Natural killer cell (primary cell): Measurements from ENCODE around the gene PDCD6IP. TPM values are rescaled to one million over a fixed set of nuclear protein-coding genes. Genes with fewer than 3 reads are reported as not detected.

Source experiments
- ATAC-seq, 3 donors: fragments of 150-1000 bp in 2 of 3; fragments of 200-7000 bp in 1 of 3; cut with Tn5 transposase; 1 replicate in 1 of 3; 2 replicates in 2 of 3; pipeline ENCODE4 v1.10.0; 2021; ENCODE audit warnings: mild to moderate bottlenecking in 2 of 3, moderate library complexity in 2 of 3
- DNase-seq, 2 donors: peaks; one replicate each; pipeline versions ENCODE4 v3.0.0 to v3.0.0-alpha.2; 2013 to 2021; ENCODE audit warnings: mixed read lengths in 1 of 2
- H3K27ac ChIP-seq: one replicate; pipeline ENCODE4 v1.5.1; 2013; ENCODE audit warnings: mild to moderate bottlenecking, low read length
- H3K27me3 ChIP-seq: one replicate; pipeline ENCODE4 v1.6.1; 2013; ENCODE audit warnings: low read length; ENCODE audit not compliant: control insufficient read depth, insufficient read depth
- H3K36me3 ChIP-seq: one replicate; pipeline ENCODE4 v1.6.1; 2013; ENCODE audit warnings: low read length; ENCODE audit not compliant: control insufficient read depth, insufficient read depth
- H3K4me1 ChIP-seq: one replicate; pipeline ENCODE4 v1.6.1; 2013; ENCODE audit warnings: low read length; ENCODE audit not compliant: control insufficient read depth, insufficient read depth
- H3K4me3 ChIP-seq: one replicate; pipeline ENCODE4 v1.5.1; 2013; ENCODE audit warnings: low read length
- H3K9me3 ChIP-seq: one replicate; pipeline ENCODE4 v1.6.1; 2013; ENCODE audit warnings: low read length; ENCODE audit not compliant: control insufficient read depth, insufficient read depth
- H3K27ac Mint-ChIP-seq, 2 donors: one replicate each; pipeline ENCODE4 v1.8.0; 2022; ENCODE audit warnings: mild to moderate bottlenecking in 2 of 2, mixed read lengths in 2 of 2, moderate library complexity in 1 of 2
- H3K27me3 Mint-ChIP-seq, 2 donors: one replicate each; pipeline ENCODE4 v1.8.0; 2022; ENCODE audit warnings: low read depth in 2 of 2, mixed read lengths in 2 of 2
- H3K36me3 Mint-ChIP-seq: one replicate; pipeline ENCODE4 v1.8.0; 2022; ENCODE audit warnings: mixed read lengths
- H3K4me1 Mint-ChIP-seq, 2 donors: one replicate each; pipeline ENCODE4 v1.8.0; 2022; ENCODE audit warnings: mixed read lengths in 2 of 2
- H3K4me3 Mint-ChIP-seq: one replicate; pipeline ENCODE4 v1.8.0; 2022; ENCODE audit warnings: mild to moderate bottlenecking, moderate library complexity, mixed read lengths
- H3K9me3 Mint-ChIP-seq, 2 donors: one replicate each; pipeline ENCODE4 v1.8.0; 2022; ENCODE audit warnings: mixed read lengths in 2 of 2
- WGBS: methylation state at CpG from one replicate; pipeline ENCODE4 v1.1.7; 2013; ENCODE audit warnings: missing lambda C conversion rate; ENCODE audit not compliant: insufficient coverage; 5-methylcytosine and 5-hydroxymethylcytosine counted together
- intact Hi-C: fragments of 100-400 bp; cut with micrococcal nuclease; formaldehyde crosslinking; loops from one replicate; pipeline ENCODE4 v1.14.2; 2022
- total RNA-seq, 4 donors: library from RNA; stranded (reverse); fragments of 120-200 nt in 1 of 4; gene quantifications; one replicate each; pipeline versions ENCODE4 v1.2.3 to v1.2.4, GENCODE V29; 2013 to 2022
- TF ChIP-seq, protein P1 (sequence below): fragments of 200-600 bp; IDR thresholded peaks from one replicate; pipeline ENCODE4 v1.8.0; 2022; ENCODE audit warnings: antibody characterized with exemption

Gene PDCD6IP
- total RNA-seq, 3 donors from 2014 or later (not counting 1 experiment from before 2014, with no cell fraction given), result 170 to 182 (median 179) TPM

DNA sequence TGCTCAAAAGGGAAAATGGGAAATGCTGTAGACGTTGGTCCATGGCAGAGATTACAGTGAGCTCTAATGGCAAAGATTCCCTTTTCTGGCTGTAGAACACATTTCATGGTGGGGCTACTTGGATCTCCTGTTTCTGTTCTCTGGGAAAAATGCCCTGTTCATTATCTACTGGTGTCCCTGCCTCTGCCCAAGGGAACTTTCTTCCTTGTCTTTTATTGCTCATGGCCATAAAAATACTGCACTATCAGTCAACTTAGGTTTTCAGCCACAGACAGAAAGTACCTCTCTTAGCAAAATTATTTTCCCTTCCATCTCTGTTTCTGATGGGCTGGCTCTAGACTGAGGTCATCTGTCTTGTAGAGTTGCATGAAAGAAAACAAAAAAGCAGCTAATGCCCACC lies 98.9 kb downstream of the PDCD6IP start:
- no peaks in the 10 kb centered on the region for H3K4me1 ChIP-seq
- no peak for ATAC-seq
- no peaks in the 10 kb centered on the region for H3K9me3 Mint-ChIP-seq
- no peak overlapping the region for H3K4me3 Mint-ChIP-seq
- intact Hi-C loops, result no loop called here
- no peak overlapping the region for H3K4me3 ChIP-seq
- no peaks in the 10 kb centered on the region for H3K4me1 Mint-ChIP-seq
- WGBS, result 85% methylated on average over 1 of the region's 1 CpG
- H3K27me3 ChIP-seq, result no peaks in the 10 kb centered on the region
- TF ChIP-seq, protein P1, sequence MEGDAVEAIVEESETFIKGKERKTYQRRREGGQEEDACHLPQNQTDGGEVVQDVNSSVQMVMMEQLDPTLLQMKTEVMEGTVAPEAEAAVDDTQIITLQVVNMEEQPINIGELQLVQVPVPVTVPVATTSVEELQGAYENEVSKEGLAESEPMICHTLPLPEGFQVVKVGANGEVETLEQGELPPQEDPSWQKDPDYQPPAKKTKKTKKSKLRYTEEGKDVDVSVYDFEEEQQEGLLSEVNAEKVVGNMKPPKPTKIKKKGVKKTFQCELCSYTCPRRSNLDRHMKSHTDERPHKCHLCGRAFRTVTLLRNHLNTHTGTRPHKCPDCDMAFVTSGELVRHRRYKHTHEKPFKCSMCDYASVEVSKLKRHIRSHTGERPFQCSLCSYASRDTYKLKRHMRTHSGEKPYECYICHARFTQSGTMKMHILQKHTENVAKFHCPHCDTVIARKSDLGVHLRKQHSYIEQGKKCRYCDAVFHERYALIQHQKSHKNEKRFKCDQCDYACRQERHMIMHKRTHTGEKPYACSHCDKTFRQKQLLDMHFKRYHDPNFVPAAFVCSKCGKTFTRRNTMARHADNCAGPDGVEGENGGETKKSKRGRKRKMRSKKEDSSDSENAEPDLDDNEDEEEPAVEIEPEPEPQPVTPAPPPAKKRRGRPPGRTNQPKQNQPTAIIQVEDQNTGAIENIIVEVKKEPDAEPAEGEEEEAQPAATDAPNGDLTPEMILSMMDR, result no peak
- H3K36me3 ChIP-seq, result no peaks in the 10 kb centered on the region
- H3K36me3 Mint-ChIP-seq, result no peaks in the 10 kb centered on the region
- H3K9me3 ChIP-seq, result no peaks in the 10 kb centered on the region
- H3K27ac ChIP-seq, result no peak overlapping the region
- no peak for DNase-seq
- peaks cover 0 to 3% of the 10 kb centered on the region in 2 donors for H3K27me3 Mint-ChIP-seq
- no peak overlapping the region for H3K27ac Mint-ChIP-seq

DNA sequence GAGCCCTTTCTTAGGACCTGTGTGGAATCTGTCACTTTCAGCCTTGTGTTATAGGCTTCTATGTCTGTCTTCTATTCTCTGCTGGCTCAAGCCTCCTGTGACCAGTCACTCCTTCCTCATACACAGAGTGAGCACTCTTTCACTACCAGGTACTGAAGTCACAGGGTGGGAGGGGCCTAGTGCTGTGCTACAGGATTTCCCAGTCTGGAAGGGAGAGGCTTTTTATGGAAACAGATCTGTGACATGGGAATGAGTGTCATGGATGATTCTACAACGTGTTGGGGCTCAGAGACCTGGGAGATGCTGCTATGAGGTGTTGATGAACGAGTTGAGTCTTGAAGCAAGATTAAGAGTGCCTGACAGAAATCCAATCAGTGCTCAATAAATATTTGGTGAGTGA lies 100.5 kb downstream of the PDCD6IP start:
- TF ChIP-seq, protein P1, result no peak
- no peaks in the 10 kb centered on the region for H3K9me3 ChIP-seq

DNA sequence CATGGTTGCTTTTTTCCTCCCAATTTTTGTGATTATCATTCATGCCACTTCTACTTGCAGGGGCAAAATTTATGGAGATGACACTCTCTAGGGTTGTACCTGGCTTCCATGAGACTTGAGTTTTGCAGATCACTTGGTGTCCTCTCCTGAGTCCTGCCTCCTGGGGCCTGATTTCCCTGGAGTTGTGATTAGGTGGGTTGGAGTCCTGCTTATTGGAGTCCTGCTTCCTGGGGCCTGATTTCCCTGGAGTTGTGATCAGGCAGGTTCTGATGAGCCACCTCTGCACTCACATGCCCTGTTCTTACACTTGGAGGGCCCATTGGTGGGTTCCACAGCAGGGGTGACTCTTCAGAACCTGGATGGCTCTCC lies 102.0 kb downstream of the PDCD6IP start:
- intact Hi-C loops, result no loop called here
- no peaks in the 10 kb centered on the region for H3K9me3 ChIP-seq
- H3K27me3 Mint-ChIP-seq, result no peaks in the 10 kb centered on the region
- no peaks in the 10 kb centered on the region for H3K27me3 ChIP-seq
- H3K4me3 ChIP-seq, result no peak overlapping the region
- H3K27ac ChIP-seq, result no peak overlapping the region
- no peaks in the 10 kb centered on the region for H3K4me1 ChIP-seq
- DNase-seq (no peak), ATAC-seq (no peak)
- no peaks in the 10 kb centered on the region for H3K36me3 Mint-ChIP-seq
- no peaks in the 10 kb centered on the region for H3K9me3 Mint-ChIP-seq
- H3K4me1 Mint-ChIP-seq, result no peaks in the 10 kb centered on the region
- no peak overlapping the region for H3K4me3 Mint-ChIP-seq
- no peaks in the 10 kb centered on the region for H3K36me3 ChIP-seq
- no peak overlapping the region for H3K27ac Mint-ChIP-seq
- TF ChIP-seq, protein P1, result no peak

More for the DNA sequence above, 100.5 kb downstream of the PDCD6IP start:
- no peak overlapping the region for H3K4me3 Mint-ChIP-seq
- H3K27ac ChIP-seq, result no peak overlapping the region
- 79% methylated on average over 2 of the region's 2 CpGs for WGBS
- H3K9me3 Mint-ChIP-seq, result no peaks in the 10 kb centered on the region
- no peak for ATAC-seq
- no peaks in the 10 kb centered on the region for H3K36me3 ChIP-seq
- intact Hi-C loops, result no loop called here
- H3K36me3 Mint-ChIP-seq, result no peaks in the 10 kb centered on the region
- no peak overlapping the region for H3K27ac Mint-ChIP-seq
- no peak overlapping the region for H3K4me3 ChIP-seq
- no peaks in the 10 kb centered on the region for H3K4me1 Mint-ChIP-seq
- no peaks in the 10 kb centered on the region for H3K27me3 ChIP-seq
- no peaks in the 10 kb centered on the region for H3K4me1 ChIP-seq
- no peak for DNase-seq
- H3K27me3 Mint-ChIP-seq, result peaks cover 0 to 3% of the 10 kb centered on the region in 2 donors

DNA sequence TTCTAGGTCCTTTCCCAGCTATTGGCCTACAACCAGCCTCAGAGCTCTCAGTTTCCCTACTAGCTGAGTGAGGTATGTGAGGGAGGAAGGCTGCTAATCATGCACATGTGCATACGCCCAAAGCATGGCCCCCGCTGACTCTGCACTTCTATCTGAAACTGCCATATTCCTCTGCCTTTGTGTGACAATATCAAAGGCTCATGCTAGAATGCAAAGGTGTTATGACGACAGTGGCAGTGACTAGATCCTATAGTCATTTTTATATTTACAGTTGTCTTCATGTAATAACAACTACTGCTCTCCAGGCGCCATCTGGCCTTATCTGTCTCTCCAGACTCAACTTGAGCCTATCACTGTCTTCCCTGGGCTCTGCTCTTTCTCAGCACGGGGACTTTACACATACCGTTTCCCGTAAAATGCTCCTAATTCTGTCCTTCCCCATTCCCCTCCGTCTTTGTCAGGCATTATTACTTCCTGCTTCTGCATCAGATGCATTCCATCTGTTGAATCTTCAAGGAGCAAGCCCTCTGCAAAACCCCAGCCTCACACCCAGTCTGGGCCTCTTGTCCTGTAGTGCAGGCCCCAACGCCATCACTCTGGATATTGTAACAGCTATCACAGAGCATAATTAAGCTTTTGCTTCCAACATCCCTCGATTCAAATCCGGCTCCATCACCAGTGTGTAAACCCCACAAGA lies 102.5 kb downstream of the PDCD6IP start:
- Mint-ChIP-seq H3K27me3 (no peaks in the 10 kb centered on the region), H3K4me3 (no peak overlapping the region), H3K27ac (no peak overlapping the region), H3K9me3 (no peaks in the 10 kb centered on the region), H3K36me3 (no peaks in the 10 kb centered on the region), H3K4me1 (no peaks in the 10 kb centered on the region)
- TF ChIP-seq, protein P1, result no peak
- H3K27ac ChIP-seq, result no peak overlapping the region
- no peak for ATAC-seq
- H3K36me3 ChIP-seq, result no peaks in the 10 kb centered on the region
- no peaks in the 10 kb centered on the region for H3K4me1 ChIP-seq
- no peaks in the 10 kb centered on the region for H3K9me3 ChIP-seq
- no peaks in the 10 kb centered on the region for H3K27me3 ChIP-seq
- 86% methylated on average over 11 of the region's 11 CpGs for WGBS
- no peak overlapping the region for H3K4me3 ChIP-seq
- intact Hi-C loops, result no loop called here
- DNase-seq, result no peak
